Central memory CD8-positive, alpha-beta T cell (primary cell): Measurements from ENCODE around the gene PHLPP2.
A peak's percentile ranks its signal among the peaks of the same experiment; 100 is the strongest.

Source experiments
- ATAC-seq: fragments of 150-1000 bp; cut with Tn5 transposase; replicated peaks from 2 replicates; pipeline ENCODE4 v1.10.0; 2022; ENCODE audit warnings: mild to moderate bottlenecking, moderate FRiP score, moderate number of reproducible peaks; ENCODE audit not compliant: poor library complexity, severe bottlenecking; ENCODE audit errors: extremely low read depth
- DNase-seq, 2 donors: peaks; one replicate each; pipeline ENCODE4 v3.0.0; 2021; ENCODE audit warnings: low spot score in 2 of 2
- H3K27ac Mint-ChIP-seq: one replicate; pipeline ENCODE4 v1.8.0; 2022; ENCODE audit warnings: low read depth, mild to moderate bottlenecking, moderate library complexity, mixed read lengths
- H3K27me3 Mint-ChIP-seq: one replicate; pipeline ENCODE4 v1.8.0; 2022; ENCODE audit warnings: mixed read lengths
- H3K36me3 Mint-ChIP-seq: one replicate; pipeline ENCODE4 v1.8.0; 2022; ENCODE audit warnings: mild to moderate bottlenecking, moderate library complexity, mixed read lengths; ENCODE audit not compliant: insufficient read depth
- H3K4me1 Mint-ChIP-seq: one replicate; pipeline ENCODE4 v1.8.0; 2022; ENCODE audit warnings: mixed read lengths
- H3K4me3 Mint-ChIP-seq: one replicate; pipeline ENCODE4 v1.8.0; 2022; ENCODE audit warnings: mild to moderate bottlenecking, moderate library complexity, mixed read lengths
- H3K9me3 Mint-ChIP-seq: one replicate; pipeline ENCODE4 v1.8.0; 2022; ENCODE audit warnings: mixed read lengths

The PHLPP2 gene

GRCh38 chr16:71738855-71739254 is 14.4 kb upstream of the PHLPP2 start:
- Mint-ChIP-seq H3K36me3 (peaks cover 66% of the 10 kb centered on the region), H3K9me3 (no peaks in the 10 kb centered on the region), H3K4me3 (no peak overlapping the region), H3K27me3 (no peaks in the 10 kb centered on the region), H3K27ac (no peak overlapping the region), H3K4me1 (no peaks in the 10 kb centered on the region)
- ATAC-seq (no peak), DNase-seq (no peak)

- ATAC-seq = no peak
- H3K27me3 Mint-ChIP-seq = no peaks in the 10 kb centered on the region
- H3K27ac Mint-ChIP-seq = no peak overlapping the region
- no peaks in the 10 kb centered on the region for H3K9me3 Mint-ChIP-seq
- peaks cover 69% of the 10 kb centered on the region for H3K36me3 Mint-ChIP-seq
- H3K4me3 Mint-ChIP-seq = no peak overlapping the region
- no peak for DNase-seq
- H3K4me1 Mint-ChIP-seq = no peaks in the 10 kb centered on the region
Measured at GRCh38 chr16:71737501-71737900, 13.0 kb upstream of the PHLPP2 start.

- ATAC-seq (no peak), DNase-seq (no peak)
- Mint-ChIP-seq H3K4me3 (no peak overlapping the region), H3K36me3 (peaks cover 65% of the 10 kb centered on the region), H3K27me3 (no peaks in the 10 kb centered on the region), H3K4me1 (peaks cover 3% of the 10 kb centered on the region), H3K27ac (no peak overlapping the region), H3K9me3 (no peaks in the 10 kb centered on the region)
Measured at GRCh38 chr16:71734511-71734910, 10.0 kb upstream of the PHLPP2 start.

- Mint-ChIP-seq H3K27ac (no peak overlapping the region), H3K4me1 (peaks cover 3% of the 10 kb centered on the region), H3K36me3 (peaks cover 49% of the 10 kb centered on the region), H3K9me3 (no peaks in the 10 kb centered on the region), H3K4me3 (no peak overlapping the region), H3K27me3 (no peaks in the 10 kb centered on the region)
- DNase-seq (no peak), ATAC-seq (no peak)
Measured at GRCh38 chr16:71732587-71732986, 8.1 kb upstream of the PHLPP2 start.

- H3K36me3 Mint-ChIP-seq = peaks cover 14% of the 10 kb centered on the region
- peaks cover 14% of the 10 kb centered on the region for H3K4me1 Mint-ChIP-seq
- no peak for DNase-seq
- H3K27me3 Mint-ChIP-seq = no peaks in the 10 kb centered on the region
- H3K9me3 Mint-ChIP-seq = no peaks in the 10 kb centered on the region
- no peak for ATAC-seq
- no peak overlapping the region for H3K27ac Mint-ChIP-seq
- no peak overlapping the region for H3K4me3 Mint-ChIP-seq
Measured at GRCh38 chr16:71727551-71728324, 3.2 kb upstream of the PHLPP2 start.

- Mint-ChIP-seq H3K36me3 (peaks cover 14% of the 10 kb centered on the region), H3K9me3 (no peaks in the 10 kb centered on the region), H3K4me1 (peaks cover 17% of the 10 kb centered on the region), H3K27me3 (no peaks in the 10 kb centered on the region), H3K4me3 (no peak overlapping the region), H3K27ac (no peak overlapping the region)
- no peak for DNase-seq
- no peak for ATAC-seq
Measured at GRCh38 chr16:71726476-71727315, 2.2 kb upstream of the PHLPP2 start.

GRCh38 chr16:71723537-71724319 is 773 bp downstream of the PHLPP2 start:
- Mint-ChIP-seq H3K4me1 (peaks cover 14% of the 10 kb centered on the region), H3K4me3 (peak overlapping the region; percentile 81), H3K27me3 (no peaks in the 10 kb centered on the region), H3K36me3 (peaks cover 10% of the 10 kb centered on the region), H3K9me3 (no peaks in the 10 kb centered on the region), H3K27ac (peak overlapping the region; percentile 74)
- peak; percentile 68 to 71 for DNase-seq
- ATAC-seq = peak; percentile 78

- Mint-ChIP-seq H3K4me3 (peak overlapping the region; percentile 81), H3K4me1 (peaks cover 14% of the 10 kb centered on the region), H3K27ac (peak overlapping the region; percentile 79), H3K27me3 (no peaks in the 10 kb centered on the region), H3K9me3 (no peaks in the 10 kb centered on the region), H3K36me3 (peaks cover 10% of the 10 kb centered on the region)
- ATAC-seq (peak; percentile 29), DNase-seq (peak; percentile 23 to 30)
Measured at GRCh38 chr16:71722801-71723536, 1.5 kb downstream of the PHLPP2 start.

GRCh38 chr16:71721066-71721740 is 3.3 kb downstream of the PHLPP2 start:
- Mint-ChIP-seq H3K9me3 (no peaks in the 10 kb centered on the region), H3K4me1 (peaks cover 14% of the 10 kb centered on the region), H3K36me3 (peaks cover 11% of the 10 kb centered on the region), H3K27ac (no peak overlapping the region), H3K4me3 (no peak overlapping the region), H3K27me3 (no peaks in the 10 kb centered on the region)
- DNase-seq = no peak
- no peak for ATAC-seq

GRCh38 chr16:71712501-71712900 is 12.0 kb downstream of the PHLPP2 start:
- DNase-seq (no peak), ATAC-seq (no peak)
- Mint-ChIP-seq H3K4me1 (peaks cover 7% of the 10 kb centered on the region), H3K27me3 (no peaks in the 10 kb centered on the region), H3K4me3 (no peak overlapping the region), H3K9me3 (no peaks in the 10 kb centered on the region), H3K27ac (no peak overlapping the region), H3K36me3 (peaks cover 4% of the 10 kb centered on the region)

GRCh38 chr16:71711789-71712188 is 12.7 kb downstream of the PHLPP2 start:
- ATAC-seq (no peak), DNase-seq (no peak)
- peaks cover 4% of the 10 kb centered on the region for H3K36me3 Mint-ChIP-seq
- H3K4me1 Mint-ChIP-seq = peaks cover 7% of the 10 kb centered on the region
- H3K27ac Mint-ChIP-seq = no peak overlapping the region
- no peaks in the 10 kb centered on the region for H3K9me3 Mint-ChIP-seq
- no peak overlapping the region for H3K4me3 Mint-ChIP-seq
- no peaks in the 10 kb centered on the region for H3K27me3 Mint-ChIP-seq
